Inferior parietal cortex (tissue), 1 donor: ENCODE data around the gene PGAM2.

Experiments
- DNase-seq: peaks from one replicate; pipeline ENCODE4 v3.0.0-alpha.2; 2016; ENCODE audit errors: extremely low spot score

The PGAM2 gene

DNA sequence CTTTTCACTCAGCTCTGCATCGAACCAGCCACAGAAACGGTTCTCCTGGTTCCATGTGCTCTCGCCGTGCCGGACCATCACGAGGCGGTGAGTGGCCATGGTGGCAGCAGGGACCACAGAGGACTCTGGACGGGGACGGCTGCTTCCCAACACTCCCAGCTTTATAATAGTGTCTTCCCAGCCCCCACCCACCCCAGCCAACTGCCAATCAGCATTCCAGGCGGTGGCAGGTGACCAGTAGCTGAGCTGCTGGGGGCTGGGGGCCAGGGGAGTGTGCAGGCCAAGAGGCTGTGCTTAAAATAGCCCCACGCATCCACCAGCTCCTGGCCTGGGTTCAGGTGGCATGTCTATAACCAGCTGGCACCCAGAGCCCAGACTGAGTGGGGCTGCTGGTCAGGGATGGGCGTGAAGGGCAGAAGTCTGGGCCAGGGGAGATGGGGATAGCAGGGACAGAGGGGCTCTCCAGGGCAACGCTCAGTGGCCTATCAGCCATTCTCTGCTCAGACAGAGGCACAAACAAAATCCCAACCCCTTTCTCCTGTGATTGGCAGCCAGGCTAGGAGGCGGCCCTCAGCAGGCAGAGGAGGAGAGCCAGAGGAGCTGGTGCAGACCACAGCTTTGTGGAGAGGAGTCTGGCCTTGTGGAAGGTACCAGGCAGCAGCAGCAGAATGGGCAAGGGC is at the start of gene PGAM2:
Gene PGAM2 (minus strand): TSS at position 137 of the 680 bp plus-strand sequence. CDS start 38 bp downstream, at position 99.
- DNase-seq = no peak

DNA sequence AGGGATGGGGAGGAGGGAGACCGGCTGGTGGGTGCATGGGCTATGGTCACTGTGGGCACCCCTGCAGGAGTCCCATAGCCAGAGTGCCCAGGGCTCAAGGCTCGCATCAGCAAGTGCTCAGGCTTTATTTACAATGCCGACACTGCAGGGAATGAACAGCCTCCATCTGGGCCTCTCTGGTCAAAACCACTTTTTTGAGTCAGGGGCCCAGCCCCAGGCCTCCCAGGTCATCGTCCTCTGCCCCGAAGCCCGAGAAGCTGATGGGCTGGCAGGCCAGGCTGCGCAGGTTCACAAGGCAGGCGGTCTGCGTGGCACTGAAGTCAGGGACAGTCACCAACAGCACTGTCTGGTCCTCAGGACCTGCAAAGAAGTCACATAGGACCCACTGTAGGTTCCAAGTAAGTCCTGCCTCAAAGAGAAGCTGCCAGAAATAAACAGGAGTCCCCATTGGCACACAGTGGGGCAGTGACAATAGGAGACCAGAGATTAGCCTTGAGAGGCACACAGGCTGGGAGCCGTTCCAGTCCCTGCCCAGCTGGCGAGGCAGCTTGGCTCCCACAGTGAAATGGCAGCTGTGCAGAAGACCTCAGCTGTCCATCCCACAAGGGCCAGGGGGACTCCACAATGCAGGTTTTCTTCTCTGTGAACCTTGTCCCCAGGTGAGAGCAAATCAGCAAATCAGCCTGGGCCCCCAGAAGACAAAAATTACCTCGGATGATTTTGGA is 49.4 kb upstream of the PGAM2 start:
- DNase-seq = peak; percentile 76

DNA sequence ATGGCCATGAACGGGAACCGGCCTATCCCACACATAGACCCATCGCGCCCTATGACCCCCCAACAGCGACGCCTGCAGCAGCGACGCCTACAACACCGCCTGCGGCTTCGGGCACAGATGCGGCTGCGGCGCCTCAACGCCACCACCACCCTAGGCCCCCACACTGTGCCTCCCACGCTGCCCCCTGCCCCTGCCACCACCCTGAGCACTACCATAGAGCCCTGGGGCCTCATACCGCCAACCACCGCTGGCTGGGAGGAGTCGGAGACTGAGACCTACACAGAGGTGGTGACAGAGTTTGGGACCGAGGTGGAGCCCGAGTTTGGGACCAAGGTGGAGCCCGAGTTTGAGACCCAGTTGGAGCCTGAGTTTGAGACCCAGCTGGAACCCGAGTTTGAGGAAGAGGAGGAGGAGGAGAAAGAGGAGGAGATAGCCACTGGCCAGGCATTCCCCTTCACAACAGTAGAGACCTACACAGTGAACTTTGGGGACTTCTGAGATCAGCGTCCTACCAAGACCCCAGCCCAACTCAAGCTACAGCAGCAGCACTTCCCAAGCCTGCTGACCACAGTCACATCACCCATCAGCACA is 48.5 kb upstream of the PGAM2 start:
- no peak for DNase-seq

DNA sequence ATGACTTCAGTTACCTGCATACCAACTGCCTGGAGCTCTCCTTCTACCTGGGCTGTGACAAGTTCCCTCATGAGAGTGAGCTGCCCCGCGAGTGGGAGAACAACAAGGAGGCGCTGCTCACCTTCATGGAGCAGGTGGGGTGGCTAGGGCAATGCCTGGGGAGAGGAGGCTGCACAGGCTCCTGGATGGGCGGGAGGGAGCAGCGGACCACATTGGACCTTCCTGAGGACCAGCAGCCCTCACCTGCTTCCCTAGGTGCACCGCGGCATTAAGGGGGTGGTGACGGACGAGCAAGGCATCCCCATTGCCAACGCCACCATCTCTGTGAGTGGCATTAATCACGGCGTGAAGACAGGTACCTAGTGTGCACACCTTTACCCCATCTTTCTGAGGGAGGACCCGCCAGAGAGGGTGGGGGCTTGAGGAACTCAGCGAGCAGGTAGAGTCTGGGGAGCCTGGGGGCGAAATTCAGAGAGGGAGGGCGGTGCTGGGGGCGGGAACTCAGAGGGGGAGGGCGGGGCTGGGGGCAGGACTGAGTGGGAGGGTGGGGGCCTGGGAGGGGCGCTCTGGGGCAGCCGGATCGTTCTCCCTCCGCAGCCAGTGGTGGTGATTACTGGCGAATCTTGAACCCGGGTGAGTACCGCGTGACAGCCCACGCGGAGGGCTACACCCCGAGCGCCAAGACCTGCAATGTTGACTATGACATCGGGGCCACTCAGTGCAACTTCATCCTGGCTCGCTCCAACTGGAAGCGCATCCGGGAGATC is 47.8 kb upstream of the PGAM2 start:
- DNase-seq = no peak

DNA sequence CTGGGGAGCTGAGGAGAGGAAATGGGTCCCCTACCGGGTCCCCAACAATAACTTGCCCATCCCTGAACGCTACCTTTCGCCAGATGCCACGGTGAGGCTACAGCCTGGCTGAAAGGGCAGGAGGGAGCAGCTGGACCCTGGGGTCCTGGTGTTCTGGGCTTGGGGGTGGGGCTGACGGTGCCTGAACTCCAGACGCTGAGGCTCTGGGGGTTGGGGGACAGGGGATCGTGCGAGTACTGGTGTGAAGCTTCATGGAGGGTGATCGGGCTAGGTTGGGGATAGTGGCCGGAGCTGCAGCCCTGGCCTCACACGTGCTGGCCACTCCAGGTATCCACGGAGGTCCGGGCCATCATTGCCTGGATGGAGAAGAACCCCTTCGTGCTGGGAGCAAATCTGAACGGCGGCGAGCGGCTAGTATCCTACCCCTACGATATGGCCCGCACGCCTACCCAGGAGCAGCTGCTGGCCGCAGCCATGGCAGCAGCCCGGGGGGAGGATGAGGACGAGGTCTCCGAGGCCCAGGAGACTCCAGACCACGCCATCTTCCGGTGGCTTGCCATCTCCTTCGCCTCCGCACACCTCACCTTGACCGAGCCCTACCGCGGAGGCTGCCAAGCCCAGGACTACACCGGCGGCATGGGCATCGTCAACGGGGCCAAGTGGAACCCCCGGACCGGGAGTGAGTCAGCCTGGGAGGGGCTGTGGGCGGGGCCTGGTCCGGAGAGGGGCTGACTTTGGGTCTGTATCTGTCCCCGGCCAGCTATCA is 47.0 kb upstream of the PGAM2 start:
- no peak for DNase-seq

DNA sequence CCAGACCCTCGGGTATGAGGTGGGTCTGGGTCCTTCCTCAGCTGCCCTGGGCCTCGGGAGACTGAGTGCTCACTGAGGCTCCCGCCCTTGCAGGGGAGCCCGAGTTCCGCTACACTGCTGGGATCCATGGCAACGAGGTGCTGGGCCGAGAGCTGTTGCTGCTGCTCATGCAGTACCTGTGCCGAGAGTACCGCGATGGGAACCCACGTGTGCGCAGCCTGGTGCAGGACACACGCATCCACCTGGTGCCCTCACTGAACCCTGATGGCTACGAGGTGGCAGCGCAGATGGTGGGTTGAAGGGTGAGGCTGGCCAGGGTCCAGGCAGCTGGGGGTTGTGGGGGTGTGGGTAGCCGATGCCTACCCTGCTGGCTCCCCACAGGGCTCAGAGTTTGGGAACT is 46.4 kb upstream of the PGAM2 start:
- DNase-seq = no peak

DNA sequence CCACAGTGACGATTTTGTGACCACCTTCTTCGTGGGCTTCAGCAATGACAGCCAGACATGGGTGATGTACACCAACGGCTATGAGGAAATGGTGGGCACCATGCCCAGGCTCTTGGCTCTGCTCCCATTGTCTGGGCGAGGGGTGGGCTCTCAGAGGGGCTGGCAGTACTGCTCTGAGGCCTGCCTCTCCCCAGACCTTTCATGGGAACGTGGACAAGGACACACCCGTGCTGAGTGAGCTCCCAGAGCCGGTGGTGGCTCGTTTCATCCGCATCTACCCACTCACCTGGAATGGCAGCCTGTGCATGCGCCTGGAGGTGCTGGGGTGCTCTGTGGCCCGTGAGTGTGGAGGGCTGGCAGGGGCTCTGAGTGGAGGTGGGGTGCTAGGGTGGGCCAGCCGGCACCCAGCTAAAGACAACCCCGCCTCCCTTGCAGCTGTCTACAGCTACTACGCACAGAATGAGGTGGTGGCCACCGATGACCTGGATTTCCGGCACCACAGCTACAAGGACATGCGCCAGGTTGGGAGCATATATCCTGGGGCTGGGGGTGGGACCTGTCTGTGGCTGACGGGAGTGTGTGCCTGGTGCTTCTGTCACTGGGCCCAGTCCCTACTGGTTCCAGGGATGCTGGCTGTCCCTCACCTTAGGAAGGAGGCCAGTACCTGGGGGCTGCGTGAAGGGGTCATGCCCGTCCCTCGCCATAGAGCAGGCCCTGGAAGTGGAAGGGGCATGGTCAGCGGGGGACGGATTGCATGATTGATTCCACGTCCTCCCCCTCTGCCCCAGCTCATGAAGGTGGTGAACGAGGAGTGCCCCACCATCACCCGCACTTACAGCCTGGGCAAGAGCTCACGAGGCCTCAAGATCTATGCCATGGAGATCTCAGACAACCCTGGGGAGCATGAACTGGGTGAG is 45.6 kb upstream of the PGAM2 start:
- no peak for DNase-seq

DNA sequence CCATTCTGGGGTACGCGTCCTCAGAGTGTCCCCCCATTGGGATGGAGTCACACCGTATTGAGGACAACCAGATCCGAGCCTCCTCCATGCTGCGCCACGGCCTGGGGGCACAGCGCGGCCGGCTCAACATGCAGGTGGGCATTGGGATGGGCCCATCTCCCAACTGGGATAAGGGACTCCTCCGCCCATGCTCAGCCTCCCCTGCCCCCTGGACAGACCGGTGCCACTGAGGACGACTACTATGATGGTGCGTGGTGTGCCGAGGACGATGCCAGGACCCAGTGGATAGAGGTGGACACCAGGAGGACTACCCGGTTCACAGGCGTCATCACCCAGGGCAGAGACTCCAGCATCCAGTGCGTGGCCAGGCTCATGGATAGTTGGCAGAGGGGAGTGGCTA is 44.6 kb upstream of the PGAM2 start:
- no peak for DNase-seq

DNA sequence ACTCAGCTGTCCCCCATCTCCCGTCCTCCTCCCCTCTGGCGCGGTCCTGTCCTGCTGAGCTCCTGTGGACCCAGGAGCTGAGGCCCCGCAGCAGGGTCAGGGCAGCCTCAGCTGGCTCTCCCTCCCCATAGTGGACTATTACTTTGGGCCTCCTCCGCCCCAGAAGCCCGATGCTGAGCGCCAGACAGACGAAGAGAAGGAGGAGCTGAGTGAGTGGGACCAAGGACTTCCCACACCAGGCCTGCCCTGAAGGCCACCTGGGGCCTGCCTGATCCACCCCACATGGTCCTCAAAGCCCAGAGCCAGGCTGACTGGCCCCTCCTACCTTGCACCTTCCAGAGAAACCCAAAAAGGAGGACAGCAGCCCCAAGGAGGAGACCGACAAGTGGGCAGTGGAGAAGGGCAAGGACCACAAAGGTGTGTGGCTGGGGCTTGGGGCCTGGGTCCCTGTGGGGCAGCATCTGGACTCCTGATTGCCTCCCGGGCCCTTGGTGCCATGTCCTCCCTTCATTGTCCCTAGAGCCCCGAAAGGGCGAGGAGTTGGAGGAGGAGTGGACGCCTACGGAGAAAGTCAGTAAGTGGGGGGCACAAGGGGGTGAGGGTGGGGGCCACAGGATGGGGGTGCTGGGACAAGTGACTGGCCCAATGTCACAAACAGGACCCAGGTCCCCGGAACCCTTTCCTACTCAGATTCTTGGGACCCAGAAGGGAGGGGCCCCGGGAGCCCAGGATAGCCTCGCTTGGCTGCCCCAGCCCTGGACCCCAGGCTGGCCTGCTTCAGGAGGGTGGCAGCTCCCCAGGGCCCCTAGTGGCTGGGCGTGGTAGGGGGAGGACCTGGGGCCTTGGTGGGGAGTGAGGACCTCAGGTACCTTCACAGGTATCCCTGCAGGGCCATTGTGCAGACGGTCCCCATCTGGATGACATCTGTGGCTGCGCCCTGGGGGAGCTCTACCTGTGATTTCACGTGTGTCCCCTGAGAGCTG is 43.7 kb upstream of the PGAM2 start:
- DNase-seq = no peak

DNA sequence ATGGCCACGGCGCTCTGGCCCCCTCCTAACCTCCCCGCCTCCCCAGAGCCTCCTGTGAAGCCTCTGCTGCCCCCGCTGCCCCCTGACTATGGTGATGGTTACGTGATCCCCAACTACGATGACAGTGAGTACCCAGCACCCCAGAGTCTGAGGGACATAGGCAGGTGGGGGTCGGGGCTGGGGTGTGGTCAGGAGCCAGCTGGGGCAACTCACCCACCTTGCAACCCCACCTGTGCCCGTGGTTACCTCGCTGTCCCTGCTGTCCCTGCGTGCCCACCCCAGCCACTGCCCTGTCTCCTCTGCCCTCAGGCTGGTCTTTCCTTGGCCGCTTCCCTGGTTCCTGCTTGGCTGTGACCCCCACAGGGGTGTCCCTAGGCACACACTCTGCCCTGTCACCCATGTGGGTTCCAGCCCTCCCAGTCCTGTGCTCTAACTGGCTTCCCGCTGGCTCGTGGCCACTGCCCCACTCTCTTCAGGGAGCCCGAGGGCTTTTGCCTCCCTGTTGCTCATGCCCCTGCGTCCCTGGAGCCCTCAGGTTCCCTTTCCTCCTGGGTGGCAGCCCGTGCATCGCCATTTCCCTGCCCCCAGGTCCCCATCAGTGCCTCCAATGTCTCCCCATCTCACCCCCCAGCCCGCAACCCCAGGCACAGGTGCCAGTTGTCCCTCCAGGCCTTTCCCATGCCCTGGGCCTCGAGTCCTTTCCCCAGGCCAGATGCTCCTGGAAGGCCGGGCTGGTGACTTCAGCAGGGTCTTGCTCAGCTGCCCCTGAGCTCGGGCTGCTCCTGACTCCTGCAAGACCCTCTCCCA is 42.8 kb upstream of the PGAM2 start:
- DNase-seq = no peak

DNA sequence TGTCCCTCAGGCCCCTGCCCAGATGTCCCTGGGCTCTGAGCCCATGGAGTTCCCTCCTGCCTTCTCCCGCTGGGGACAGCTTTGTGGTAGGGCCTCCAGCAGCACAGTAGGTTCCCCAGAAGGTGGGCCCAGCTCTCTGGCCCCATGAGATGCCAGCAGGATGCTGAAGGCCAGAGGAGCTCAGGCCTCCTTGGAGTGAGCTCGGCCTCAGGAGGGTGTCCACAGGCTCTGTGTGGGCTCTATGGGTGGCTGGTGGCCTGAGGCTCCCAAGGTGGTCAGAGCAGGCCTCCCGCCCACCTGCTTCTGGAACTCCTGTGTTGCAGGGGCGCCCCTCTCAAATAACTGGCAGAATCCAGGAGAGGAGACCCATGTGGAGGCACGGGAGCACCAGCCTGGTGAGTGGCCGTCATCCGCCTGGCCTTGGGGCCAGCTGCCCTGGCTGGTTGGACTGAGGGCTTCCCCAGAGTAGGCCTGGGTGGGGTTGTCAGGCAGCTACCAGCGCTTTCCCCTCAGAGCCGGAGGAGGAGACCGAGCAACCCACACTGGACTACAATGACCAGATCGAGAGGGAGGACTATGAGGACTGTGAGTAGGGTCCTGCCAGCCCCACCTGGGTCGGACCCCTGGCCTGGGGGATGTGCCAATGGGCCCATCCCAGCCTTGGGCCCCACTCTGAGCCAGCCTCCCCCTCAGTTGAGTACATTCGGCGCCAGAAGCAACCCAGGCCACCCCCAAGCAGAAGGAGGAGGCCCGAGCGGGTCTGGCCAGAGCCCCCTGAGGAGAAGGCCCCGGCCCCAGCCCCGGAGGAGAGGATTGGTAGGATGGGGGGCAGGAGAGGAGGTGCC is 42.0 kb upstream of the PGAM2 start:
- DNase-seq = no peak

DNA sequence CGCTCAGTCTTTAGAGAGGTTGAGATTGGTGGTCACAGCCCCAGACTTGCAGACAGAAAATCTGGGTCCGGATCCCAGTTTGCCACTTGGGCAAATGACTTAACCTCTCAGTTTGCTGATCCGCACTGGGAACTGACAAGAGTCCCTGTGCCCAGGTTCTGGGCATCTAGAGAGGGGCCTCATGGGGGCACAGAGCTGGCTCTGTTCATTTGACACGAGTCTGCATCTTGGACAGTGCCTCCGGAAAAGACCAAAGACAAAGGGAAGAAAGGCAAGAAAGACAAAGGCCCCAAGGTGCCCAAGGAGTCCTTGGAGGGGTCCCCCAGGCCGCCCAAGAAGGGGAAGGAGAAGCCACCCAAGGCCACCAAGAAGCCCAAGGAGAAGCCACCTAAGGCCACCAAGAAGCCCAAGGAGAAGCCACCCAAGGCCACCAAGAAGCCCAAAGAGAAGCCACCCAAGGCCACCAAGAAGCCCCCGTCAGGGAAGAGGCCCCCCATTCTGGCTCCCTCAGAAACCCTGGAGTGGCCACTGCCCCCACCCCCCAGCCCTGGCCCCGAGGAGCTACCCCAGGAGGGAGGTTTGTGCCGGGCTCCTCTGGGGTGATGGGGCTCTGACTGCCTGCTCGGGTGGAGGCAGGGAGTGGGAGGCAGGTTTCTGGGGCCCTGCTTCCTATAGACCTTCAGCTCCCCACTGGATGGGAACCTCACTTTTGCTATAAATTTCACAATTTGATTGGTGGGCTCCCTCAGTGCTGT is 41.1 kb upstream of the PGAM2 start:
- DNase-seq = no peak

DNA sequence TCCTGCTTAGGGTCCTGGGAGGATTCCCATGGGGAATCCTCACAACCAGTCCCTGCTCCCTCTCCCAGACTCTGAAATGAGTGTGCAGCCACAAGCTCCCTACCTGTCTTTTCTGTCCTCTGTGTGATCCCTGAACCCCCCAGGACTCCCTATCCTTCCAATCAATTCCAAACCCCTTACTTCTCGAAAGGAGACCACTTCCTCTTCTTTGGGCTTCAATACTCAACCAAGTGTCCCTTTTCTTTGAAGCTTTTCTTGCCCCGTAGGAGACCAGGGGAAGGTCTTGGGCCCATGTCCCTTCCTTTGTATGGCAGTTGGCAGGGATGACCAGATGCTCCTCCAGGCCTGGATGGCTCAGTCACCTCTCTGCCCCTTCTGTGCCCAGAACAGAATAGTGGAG is 40.5 kb upstream of the PGAM2 start:
- no peak for DNase-seq

DNA sequence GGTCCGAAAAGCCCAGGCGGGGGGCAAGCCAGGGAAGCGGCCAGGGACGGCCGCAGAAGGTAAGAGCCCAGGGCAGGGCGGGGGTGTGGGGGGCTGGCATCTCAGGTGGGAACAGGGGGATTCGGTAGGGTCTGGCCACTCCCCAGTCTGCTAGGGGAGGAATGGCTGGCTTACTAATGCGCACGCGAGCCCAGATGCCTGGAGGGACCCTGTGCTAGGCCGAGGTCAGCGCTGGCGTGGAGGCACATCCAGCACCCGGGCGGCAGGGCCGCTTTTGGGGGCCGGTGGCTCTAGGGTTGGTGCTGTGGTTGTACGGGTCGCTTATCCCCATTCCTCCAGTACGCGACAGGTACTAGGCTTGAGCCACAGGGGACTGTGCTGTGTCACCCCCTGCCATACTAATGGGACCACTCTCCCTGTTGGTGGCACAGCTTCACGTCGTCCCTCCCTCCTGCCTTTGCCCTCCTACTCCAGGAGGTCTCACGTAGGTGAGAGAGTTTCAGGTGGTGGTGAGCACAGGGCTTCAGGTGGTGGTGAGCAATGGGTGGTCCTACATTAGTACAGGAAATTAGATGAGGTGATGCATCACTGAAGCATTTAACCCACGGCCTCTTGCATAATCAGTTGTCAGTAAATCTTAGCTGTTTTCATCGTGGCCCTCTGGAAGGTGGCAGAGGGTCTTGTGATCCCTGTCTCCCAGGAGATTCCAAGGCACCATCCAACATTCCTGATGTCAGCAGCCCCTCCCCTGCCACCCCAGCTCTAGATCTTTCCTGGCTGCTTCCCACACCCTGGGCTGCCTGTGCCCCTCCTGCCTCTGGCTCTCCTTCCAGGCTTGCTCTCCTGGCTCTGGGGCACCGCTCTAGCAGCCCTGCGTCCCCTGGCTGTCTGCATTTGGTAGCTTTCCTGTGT is 39.7 kb upstream of the PGAM2 start:
- no peak for DNase-seq
